NCI-H2029 treated with DMSO at 0.1 percent for 48 hours (cell line): ENCODE measurements around the gene FIBIN.
"Not testable (repeated sequence)": the region's sequence is repeated elsewhere in the genome, so short reads cannot be mapped to it uniquely, and the experiment has no call there.

Source experiments
- DNase-seq: peaks from one replicate; lab custom pipeline; 2025; lab: John Stamatoyannopoulos, UW

The FIBIN gene

DNA sequence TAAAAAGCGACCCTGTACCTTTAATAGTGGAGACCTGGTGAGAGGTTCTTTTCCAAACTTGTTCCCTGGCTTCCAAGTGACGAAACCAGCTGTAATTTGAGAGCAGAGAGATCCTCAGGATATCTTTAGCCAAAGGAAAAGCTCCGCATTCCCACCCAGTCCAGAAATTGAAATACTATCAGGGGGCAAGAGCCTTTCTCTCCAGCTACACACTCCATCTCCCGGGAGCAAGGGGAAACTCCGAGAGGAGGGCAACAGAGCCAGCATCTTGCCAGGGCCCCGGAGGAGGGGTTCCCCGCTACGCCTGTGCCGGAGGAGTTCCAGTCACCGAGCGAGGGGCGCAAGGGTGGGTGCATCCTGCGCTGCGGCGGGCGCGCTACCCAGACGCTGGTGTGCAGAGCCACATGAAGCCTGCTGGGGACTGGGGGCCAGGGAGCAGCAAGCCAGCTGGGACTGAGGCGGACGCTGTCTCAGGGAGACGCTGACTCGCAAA, at the start of gene FIBIN:
Gene FIBIN, plus strand, starts transcription at position 148 of the 493 bp plus-strand sequence. CDS start 415 bp downstream, outside the sequence.
- no peak for DNase-seq

DNA sequence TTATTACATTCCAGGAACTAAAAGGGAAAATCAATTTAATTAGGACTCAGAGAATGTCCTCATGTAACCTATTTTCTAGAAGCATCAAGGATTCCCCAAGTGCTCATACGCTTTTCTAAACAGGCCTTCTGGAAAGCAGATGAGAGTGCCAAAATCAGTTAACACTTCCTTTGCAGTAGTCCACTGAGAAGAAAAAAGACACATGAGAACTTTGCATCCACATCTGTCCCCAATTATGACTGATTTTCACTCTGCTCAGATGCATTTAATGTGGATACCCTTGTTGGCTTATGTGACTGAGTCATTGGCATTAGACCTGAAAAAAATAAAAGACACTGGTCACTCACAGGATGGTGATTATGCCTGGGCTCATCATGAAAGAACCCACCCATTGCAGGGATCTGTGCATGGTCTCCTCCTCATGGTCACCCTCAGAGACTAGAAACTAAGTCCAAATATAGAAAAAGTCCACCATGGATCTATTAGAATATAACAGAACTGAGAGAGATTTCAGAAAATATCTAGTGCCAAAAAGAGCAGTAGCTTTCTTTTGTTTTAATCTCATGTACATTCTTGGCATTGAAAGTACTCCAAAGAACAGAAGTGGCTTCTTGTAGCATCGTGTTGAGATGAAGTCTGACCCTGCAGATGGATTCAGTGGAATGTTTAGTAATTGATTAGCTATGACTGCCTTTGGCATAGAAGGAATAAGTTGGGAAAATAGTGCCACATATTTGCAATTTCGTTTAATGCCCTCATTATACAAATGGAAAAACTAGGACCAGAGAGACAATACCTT, 48.8 kb upstream of the FIBIN start:
- no peak for DNase-seq

- no peak for DNase-seq
These were observed 47.6 kb upstream of the FIBIN start for GRCh38 chr11:26946257-26946716.

DNA sequence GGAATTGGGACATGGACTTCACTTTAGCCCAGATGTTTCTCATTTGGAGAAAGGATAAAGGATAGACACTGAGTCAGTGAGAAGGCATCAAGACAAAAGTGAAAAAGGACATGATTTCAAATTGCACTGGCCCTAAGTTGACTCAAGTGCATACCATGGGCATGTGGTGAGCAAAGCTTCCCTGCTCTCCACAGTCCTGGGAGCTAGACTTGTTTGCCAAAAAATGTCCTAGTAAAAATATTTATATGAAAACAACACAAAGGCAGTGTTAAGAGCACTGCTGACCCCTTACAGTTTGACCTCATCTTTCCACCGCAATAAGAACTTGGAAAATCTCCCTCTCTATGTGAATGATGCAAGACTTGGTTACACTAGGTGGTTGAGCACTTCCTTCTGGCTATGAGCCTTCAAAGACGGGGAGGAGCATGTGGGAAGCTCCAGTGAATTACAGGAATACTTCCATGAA, 46.5 kb upstream of the FIBIN start:
- no peak for DNase-seq

DNA sequence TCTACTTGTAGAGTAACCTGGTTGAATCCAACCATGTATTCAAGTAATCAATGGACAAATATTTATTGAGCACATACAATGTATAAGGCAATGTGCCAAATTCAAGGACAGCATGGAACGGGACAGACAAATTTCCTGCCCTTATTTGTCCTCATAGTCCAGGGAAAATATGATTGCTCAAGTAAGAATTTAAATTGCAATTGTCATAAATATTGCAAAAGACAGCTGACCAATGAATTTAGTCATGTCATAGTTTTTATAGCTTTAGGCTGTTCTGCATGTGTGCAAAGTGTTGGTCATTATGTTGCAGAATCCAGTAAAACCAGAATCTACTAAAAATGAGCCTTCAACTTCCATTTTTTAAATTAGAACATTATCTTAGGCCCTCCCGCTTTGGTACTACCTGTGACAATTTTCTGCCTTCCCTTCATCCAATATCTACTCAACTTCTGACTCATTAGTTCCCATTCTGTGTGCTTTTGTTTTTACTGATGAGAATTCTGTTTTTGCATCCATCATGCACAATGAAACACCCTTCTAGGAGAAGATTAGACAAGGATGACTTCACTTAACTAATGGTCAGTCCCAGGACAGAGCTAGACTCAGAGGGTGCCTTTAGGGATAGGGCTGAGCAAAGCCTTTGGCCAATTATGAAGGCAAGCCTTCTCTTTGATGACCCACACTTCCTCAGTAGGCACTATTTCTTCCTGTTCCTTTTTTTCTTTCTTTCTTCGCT, 45.8 kb upstream of the FIBIN start:
- no peak for DNase-seq

- no peak for DNase-seq
These were observed 45.0 kb upstream of the FIBIN start for GRCh38 chr11:26948881-26949280.

DNA sequence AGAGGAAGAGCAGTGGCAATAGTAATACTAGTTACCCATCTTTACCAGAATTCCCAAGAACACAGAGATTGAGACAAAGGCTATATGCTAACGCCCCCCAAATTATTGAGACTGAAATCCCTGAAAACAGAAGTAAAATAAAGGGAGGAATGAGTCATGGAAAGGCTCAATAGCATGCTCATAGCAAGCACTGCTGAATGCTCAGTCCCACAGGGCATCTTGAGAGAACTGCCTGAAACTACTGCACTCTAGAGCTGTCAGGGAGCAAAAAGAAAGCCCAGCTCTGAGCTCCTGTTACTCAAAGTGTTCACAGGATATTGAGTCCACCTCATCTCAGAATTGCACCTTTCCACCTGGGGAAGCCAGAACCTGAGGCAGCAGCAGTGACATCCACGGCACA, 44.1 kb upstream of the FIBIN start:
- no peak for DNase-seq

- no peak for DNase-seq
These were observed 43.6 kb upstream of the FIBIN start for GRCh38 chr11:26950260-26950719.

DNA sequence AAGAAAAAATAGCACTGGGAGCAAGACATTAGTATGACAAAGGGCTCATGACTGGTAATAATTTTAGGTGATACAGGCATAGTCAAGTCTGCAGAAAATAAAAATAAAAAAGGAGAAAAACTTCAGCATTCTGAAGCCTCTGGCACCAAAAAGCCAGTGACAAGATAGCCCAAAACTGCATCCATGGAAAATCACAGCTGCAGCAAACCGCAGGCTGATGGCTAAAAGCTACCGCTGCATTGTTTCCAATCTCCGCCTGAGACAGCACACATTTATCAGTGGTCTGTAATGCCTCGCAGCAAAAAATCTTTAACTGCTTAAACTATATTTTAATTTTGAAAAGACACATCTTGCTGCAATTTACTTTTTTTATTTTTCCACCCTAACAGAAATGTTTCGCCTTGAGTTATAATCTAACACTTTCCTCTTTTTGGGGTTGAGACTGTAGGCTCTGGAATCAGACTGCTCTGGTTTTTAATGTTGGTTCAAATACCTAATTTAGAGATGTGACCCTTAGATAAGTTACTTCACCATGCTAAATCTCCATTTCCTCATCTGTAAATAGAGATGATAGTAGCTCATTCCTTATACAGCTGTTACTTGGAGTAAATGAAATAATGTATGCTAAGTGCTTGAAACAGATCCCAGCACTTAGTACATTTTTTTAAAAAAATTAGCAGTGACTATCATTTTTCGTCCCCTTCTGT, 42.0 kb upstream of the FIBIN start:
- DNase-seq = no peak

GRCh38 chr11:26953770-26954392, 40.0 kb upstream of the FIBIN start:
- no peak for DNase-seq

DNA sequence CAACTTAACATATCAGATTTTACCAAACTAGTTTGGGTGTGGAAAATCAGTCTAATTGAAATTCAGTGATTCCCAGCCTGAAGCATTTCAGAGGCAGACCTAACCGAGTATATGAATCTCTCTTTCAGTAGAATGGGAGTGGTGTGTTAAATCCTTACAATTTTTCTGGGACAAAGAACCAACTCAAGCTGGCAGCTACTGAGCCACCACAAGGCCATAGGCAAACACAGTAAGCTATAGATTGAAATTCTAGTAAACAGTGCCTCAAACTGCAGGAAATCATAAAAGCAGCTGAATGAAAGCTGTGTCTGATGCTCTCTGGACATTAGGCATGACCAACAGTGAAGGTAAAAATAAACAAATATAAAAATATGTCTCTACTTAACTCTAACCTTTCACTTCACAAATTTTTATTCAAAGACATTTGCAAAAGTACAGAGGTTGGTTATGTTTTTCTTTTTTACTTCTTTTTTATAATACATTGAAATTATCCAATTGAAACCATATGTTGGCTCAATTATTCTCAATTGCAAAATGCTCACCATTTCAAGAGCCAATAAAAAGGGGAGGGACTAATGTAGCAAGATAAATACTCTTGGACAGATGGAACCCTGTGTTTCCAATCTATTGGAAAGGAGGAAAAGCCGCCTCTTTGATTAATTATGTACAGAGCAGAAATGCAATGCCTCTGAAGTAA, 35.8 kb upstream of the FIBIN start:
- no peak for DNase-seq

GRCh38 chr11:26958702-26959049, 35.2 kb upstream of the FIBIN start:
- DNase-seq = no peak

- DNase-seq = no peak
These were observed 33.6 kb upstream of the FIBIN start for GRCh38 chr11:26960281-26960680.

- DNase-seq = no peak
These were observed 30.1 kb upstream of the FIBIN start for GRCh38 chr11:26963764-26964163.

- DNase-seq = no peak
These were observed 29.6 kb upstream of the FIBIN start for GRCh38 chr11:26964339-26964738.

GRCh38 chr11:26964847-26965485, 28.9 kb upstream of the FIBIN start:
- DNase-seq = not testable (repeated sequence)

- no peak for DNase-seq
These were observed 22.0 kb upstream of the FIBIN start for GRCh38 chr11:26971961-26972360.

GRCh38 chr11:26974069-26974783, 19.7 kb upstream of the FIBIN start:
- DNase-seq = no peak

- DNase-seq = no peak
These were observed 18.9 kb upstream of the FIBIN start for GRCh38 chr11:26974996-26975395.

DNA sequence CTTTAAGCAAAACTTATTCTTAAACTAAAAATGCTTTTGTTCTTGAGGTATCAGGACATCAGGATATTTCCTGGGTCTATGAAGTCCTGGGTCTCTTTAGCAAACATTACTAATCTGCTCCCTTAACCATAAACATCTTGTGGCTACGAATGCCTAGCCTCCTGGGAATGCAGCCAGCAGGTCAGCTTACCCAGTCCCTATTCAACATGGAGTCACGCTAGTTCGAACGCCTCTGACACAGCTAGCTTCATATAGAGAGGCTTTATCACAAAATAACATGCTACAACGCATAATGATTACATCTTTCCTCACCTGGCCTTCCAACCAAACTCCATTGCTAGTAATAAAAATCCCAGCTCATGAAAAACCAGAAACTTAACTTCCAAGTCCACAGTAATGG, 17.5 kb upstream of the FIBIN start:
- no peak for DNase-seq
